Trophoblast cell (in vitro differentiated cells and primary cell): ENCODE results near the gene ZBTB48.

Source experiments
- DNase-seq, 2 donors: peaks; one replicate each; pipeline ENCODE4 v3.0.0-alpha.2; 2016
- H2AFZ ChIP-seq: 2 replicates; pipeline ENCODE4 v1.6.1; 2013; ENCODE audit warnings: low read length, moderate library complexity, mild to moderate bottlenecking; ENCODE audit not compliant: insufficient read depth, poor library complexity
- H2AK5ac ChIP-seq: 2 replicates; pipeline ENCODE4 v1.6.1; 2013; ENCODE audit warnings: mild to moderate bottlenecking, low read length
- H2BK120ac ChIP-seq: 2 replicates; pipeline ENCODE4 v1.6.1; 2013; ENCODE audit warnings: low read length, mild to moderate bottlenecking, moderate library complexity; ENCODE audit not compliant: insufficient read depth, poor library complexity
- H2BK12ac ChIP-seq: 2 replicates; pipeline ENCODE4 v1.6.1; 2013; ENCODE audit warnings: mild to moderate bottlenecking, low read length, moderate library complexity
- H2BK5ac ChIP-seq: 2 replicates; pipeline ENCODE4 v1.6.1; 2013; ENCODE audit warnings: low read length, low read depth, moderate library complexity, mild to moderate bottlenecking; ENCODE audit not compliant: poor library complexity
- H3K14ac ChIP-seq: 2 replicates; pipeline ENCODE4 v1.6.1; 2013; ENCODE audit warnings: mild to moderate bottlenecking, low read length
- H3K18ac ChIP-seq: 2 replicates; pipeline ENCODE4 v1.6.1; 2013; ENCODE audit warnings: mild to moderate bottlenecking, low read length
- H3K23ac ChIP-seq: 2 replicates; pipeline ENCODE4 v1.6.1; 2013; ENCODE audit warnings: low read length
- H3K27ac ChIP-seq: 2 replicates; pipeline ENCODE4 v1.5.1; 2013; ENCODE audit warnings: low read depth, mild to moderate bottlenecking, inconsistent platforms, low read length, moderate library complexity
- H3K27me3 ChIP-seq: 2 replicates; pipeline ENCODE4 v1.6.1; 2013; ENCODE audit warnings: inconsistent platforms, mild to moderate bottlenecking, low read length, moderate library complexity; ENCODE audit not compliant: insufficient read depth
- H3K36me3 ChIP-seq, 2 experiments: 1 replicate in 1 of 2; 2 replicates in 1 of 2; pipeline ENCODE4 v1.6.1; 2013; ENCODE audit warnings: low read length in 2 of 2, mild to moderate bottlenecking in 2 of 2, moderate library complexity in 1 of 2; ENCODE audit not compliant: insufficient read depth in 2 of 2, control insufficient read depth in 1 of 2
- H3K4ac ChIP-seq: 2 replicates; pipeline ENCODE4 v1.6.1; 2013; ENCODE audit warnings: low read depth, mild to moderate bottlenecking, low read length, moderate library complexity
- H3K4me1 ChIP-seq, 2 experiments: 1 replicate in 1 of 2; 2 replicates in 1 of 2; pipeline ENCODE4 v1.6.1; 2013; ENCODE audit warnings: low read length in 2 of 2, mild to moderate bottlenecking in 2 of 2, moderate library complexity in 1 of 2; ENCODE audit not compliant: insufficient read depth in 2 of 2, control insufficient read depth in 1 of 2
- H3K4me2 ChIP-seq: 2 replicates; pipeline ENCODE4 v1.6.1; 2013; ENCODE audit warnings: inconsistent platforms, mild to moderate bottlenecking, low read length, moderate library complexity
- H3K4me3 ChIP-seq: 2 replicates; pipeline ENCODE4 v1.5.1; 2013; ENCODE audit warnings: mild to moderate bottlenecking, low read depth, low read length, inconsistent platforms
- H3K79me1 ChIP-seq: one replicate; pipeline ENCODE4 v1.6.1; 2013; ENCODE audit warnings: low read length
- H3K79me2 ChIP-seq: 2 replicates; pipeline ENCODE4 v1.6.1; 2013; ENCODE audit warnings: low read length, mild to moderate bottlenecking; ENCODE audit not compliant: control insufficient read depth, insufficient read depth, poor library complexity
- H3K9ac ChIP-seq: 2 replicates; pipeline ENCODE4 v1.6.1; 2013; ENCODE audit warnings: mild to moderate bottlenecking, low read length
- H3K9me3 ChIP-seq: 2 replicates; pipeline ENCODE4 v1.6.1; 2013; ENCODE audit warnings: low read depth, mild to moderate bottlenecking, control low read depth, inconsistent platforms, low read length; ENCODE audit not compliant: insufficient read depth
- H4K12ac ChIP-seq: 2 replicates; pipeline ENCODE4 v1.6.1; 2013; ENCODE audit warnings: low read depth, mild to moderate bottlenecking, low read length, moderate library complexity
- H4K8ac ChIP-seq: 2 replicates; pipeline ENCODE4 v1.6.1; 2013; ENCODE audit warnings: low read depth, mild to moderate bottlenecking, low read length, moderate library complexity
- H4K91ac ChIP-seq: one replicate; pipeline ENCODE4 v1.6.1; 2013; ENCODE audit warnings: low read depth, mild to moderate bottlenecking, low read length, moderate library complexity
- WGBS: extraction: QIAGEN DNeasy Blood & Tissue Kit; methylation state at CpG from one replicate; pipeline ENCODE4 v1.1.7; 2013; ENCODE audit warnings: missing lambda C conversion rate; ENCODE audit not compliant: insufficient read length, insufficient coverage; ENCODE audit errors: extremely low coverage; 5-methylcytosine and 5-hydroxymethylcytosine counted together

ZBTB48 gene

DNA sequence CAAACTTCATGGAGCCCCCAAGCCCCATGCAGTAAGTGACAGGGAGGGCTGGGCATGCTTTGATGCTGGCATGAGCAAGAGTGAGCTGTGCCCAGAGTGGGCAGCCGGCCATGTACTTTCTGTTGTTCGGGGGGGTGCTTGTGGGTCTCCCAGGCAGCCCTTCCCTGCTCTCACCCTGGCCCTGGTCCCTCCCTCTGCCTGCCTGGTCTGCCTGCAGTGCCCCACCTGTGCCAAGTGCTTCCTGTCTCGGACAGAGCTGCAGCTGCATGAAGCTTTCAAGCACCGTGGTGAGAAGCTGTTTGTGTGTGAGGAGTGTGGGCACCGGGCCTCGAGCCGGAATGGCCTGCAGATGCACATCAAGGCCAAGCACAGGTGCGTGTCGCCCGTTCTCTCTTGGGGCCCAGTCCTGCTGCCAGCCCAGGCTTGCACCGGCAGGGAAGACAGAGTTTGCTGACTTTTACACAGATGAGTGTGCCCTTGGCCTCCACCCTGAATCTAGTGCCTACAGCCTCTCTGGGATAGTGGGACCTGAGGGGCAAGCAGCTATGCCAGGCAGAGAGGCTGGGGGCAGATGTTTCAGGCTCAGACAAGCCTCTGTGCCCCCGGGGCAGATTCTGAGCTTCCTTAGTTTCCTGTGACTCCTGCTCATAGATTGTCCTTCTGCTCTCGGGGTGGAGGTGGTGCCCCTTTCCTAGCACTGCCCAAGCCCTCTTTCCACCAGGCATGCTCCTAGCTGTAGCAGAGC is 7.6 kb downstream of the ZBTB48 start:
- H2BK5ac ChIP-seq, result no peak overlapping the region
- no CpG with 5 or more reads among the region's 13 CpGs for WGBS
- no peak overlapping the region for H4K12ac ChIP-seq
- H3K9ac ChIP-seq, result no peak overlapping the region
- no peak overlapping the region for H2BK12ac ChIP-seq
- no peak overlapping the region for H3K4ac ChIP-seq
- no peak overlapping the region for H3K14ac ChIP-seq
- H3K23ac ChIP-seq, result no peak overlapping the region
- H3K27ac ChIP-seq, result no peak overlapping the region
- H4K91ac ChIP-seq, result no peak overlapping the region
- H3K4me1 ChIP-seq, result no peaks in the 10 kb centered on the region
- H3K79me1 ChIP-seq, result no peaks in the 10 kb centered on the region
- peaks cover 49 to 52% of the 10 kb centered on the region in 2 experiments for H3K36me3 ChIP-seq
- no peak overlapping the region for H3K4me3 ChIP-seq
- no peaks in the 10 kb centered on the region for H3K79me2 ChIP-seq
- H4K8ac ChIP-seq, result no peak overlapping the region
- no peak overlapping the region for H2BK120ac ChIP-seq
- H2AK5ac ChIP-seq, result no peak overlapping the region
- H3K18ac ChIP-seq, result no peak overlapping the region
- DNase-seq, result no peak
- H3K27me3 ChIP-seq, result no peaks in the 10 kb centered on the region
- no peak overlapping the region for H3K4me2 ChIP-seq
- no peak overlapping the region for H2AFZ ChIP-seq
- no peaks in the 10 kb centered on the region for H3K9me3 ChIP-seq

DNA sequence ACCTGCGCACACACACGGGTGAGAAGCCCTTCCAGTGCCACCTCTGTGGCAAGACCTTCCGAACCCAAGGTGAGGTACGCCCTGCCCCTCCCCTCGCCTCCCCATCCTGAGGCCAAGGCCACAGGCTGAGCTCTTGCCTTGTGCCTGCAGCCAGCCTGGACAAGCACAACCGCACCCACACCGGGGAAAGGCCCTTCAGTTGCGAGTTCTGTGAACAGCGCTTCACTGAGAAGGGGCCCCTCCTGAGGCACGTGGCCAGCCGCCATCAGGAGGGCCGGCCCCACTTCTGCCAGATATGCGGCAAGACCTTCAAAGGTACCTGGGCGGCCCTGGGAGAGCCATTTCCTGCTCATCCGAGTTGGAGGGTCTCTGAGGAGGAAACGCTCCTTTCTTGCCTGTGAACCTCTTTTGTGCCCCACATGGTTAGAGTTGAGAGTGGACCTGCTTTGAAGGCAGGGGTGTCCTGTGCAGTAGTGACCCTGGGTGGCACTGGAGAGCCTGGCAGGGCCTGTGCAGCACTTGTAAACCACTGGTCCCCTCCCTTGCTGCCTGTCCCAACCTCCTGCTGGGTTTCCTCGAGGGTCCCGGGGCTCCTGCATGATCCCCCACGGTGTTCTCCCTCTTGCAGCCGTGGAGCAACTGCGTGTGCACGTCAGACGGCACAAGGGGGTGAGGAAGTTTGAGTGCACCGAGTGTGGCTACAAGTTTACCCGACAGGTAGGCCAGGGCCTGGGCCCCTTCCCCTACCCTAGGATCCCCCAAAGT is 8.5 kb downstream of the ZBTB48 start:
- H3K79me1 ChIP-seq, result no peaks in the 10 kb centered on the region
- H3K18ac ChIP-seq, result no peak overlapping the region
- DNase-seq, result no peak
- no peak overlapping the region for H3K27ac ChIP-seq
- H3K79me2 ChIP-seq, result no peaks in the 10 kb centered on the region
- H3K4me2 ChIP-seq, result no peak overlapping the region
- H3K4me1 ChIP-seq, result no peaks in the 10 kb centered on the region
- no peak overlapping the region for H3K14ac ChIP-seq
- no peaks in the 10 kb centered on the region for H3K27me3 ChIP-seq
- no peak overlapping the region for H2BK120ac ChIP-seq
- H4K12ac ChIP-seq, result no peak overlapping the region
- no peak overlapping the region for H4K8ac ChIP-seq
- H2AK5ac ChIP-seq, result no peak overlapping the region
- no CpG with 5 or more reads among the region's 25 CpGs for WGBS
- H3K9ac ChIP-seq, result no peak overlapping the region
- no peak overlapping the region for H3K4ac ChIP-seq
- peaks cover 57 to 60% of the 10 kb centered on the region in 2 experiments for H3K36me3 ChIP-seq
- H3K4me3 ChIP-seq, result no peak overlapping the region
- H3K23ac ChIP-seq, result no peak overlapping the region
- H2BK12ac ChIP-seq, result no peak overlapping the region
- no peak overlapping the region for H2AFZ ChIP-seq
- H2BK5ac ChIP-seq, result no peak overlapping the region
- H4K91ac ChIP-seq, result no peak overlapping the region
- no peaks in the 10 kb centered on the region for H3K9me3 ChIP-seq

DNA sequence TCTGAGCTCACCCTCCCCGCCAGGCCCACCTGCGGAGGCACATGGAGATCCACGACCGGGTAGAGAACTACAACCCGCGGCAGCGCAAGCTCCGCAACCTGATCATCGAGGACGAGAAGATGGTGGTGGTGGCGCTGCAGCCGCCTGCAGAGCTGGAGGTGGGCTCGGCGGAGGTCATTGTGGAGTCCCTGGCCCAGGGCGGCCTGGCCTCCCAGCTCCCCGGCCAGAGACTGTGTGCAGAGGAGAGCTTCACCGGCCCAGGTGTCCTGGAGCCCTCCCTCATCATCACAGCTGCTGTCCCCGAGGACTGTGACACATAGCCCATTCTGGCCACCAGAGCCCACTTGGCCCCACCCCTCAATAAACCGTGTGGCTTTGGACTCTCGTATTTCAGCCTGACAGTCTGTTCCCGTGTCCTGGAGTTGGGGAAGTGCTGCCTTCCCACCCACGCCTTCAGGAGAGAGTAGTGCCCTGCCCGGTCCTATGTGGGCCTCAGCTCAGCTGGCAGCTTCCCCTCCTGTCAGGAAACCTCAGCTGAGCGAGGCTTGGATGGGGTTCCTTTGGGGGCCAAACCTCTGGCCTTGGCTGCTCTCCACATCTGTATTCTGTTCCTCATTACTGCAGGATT is 9.2 kb downstream of the ZBTB48 start:
- H2BK5ac ChIP-seq, result no peak overlapping the region
- no peaks in the 10 kb centered on the region for H3K27me3 ChIP-seq
- no peaks in the 10 kb centered on the region for H3K79me1 ChIP-seq
- H2AK5ac ChIP-seq, result no peak overlapping the region
- H2BK12ac ChIP-seq, result no peak overlapping the region
- DNase-seq, result no peak
- peaks cover 64 to 67% of the 10 kb centered on the region in 2 experiments for H3K36me3 ChIP-seq
- no peak overlapping the region for H4K91ac ChIP-seq
- no peak overlapping the region for H4K8ac ChIP-seq
- H3K9me3 ChIP-seq, result no peaks in the 10 kb centered on the region
- no peak overlapping the region for H3K4ac ChIP-seq
- H3K14ac ChIP-seq, result no peak overlapping the region
- WGBS, result no CpG with 5 or more reads among the region's 24 CpGs
- no peak overlapping the region for H2BK120ac ChIP-seq
- no peak overlapping the region for H3K4me2 ChIP-seq
- H3K4me1 ChIP-seq, result no peaks in the 10 kb centered on the region
- no peaks in the 10 kb centered on the region for H3K79me2 ChIP-seq
- no peak overlapping the region for H4K12ac ChIP-seq
- H3K9ac ChIP-seq, result no peak overlapping the region
- no peak overlapping the region for H2AFZ ChIP-seq
- no peak overlapping the region for H3K18ac ChIP-seq
- no peak overlapping the region for H3K27ac ChIP-seq
- H3K23ac ChIP-seq, result no peak overlapping the region
- H3K4me3 ChIP-seq, result no peak overlapping the region

DNA sequence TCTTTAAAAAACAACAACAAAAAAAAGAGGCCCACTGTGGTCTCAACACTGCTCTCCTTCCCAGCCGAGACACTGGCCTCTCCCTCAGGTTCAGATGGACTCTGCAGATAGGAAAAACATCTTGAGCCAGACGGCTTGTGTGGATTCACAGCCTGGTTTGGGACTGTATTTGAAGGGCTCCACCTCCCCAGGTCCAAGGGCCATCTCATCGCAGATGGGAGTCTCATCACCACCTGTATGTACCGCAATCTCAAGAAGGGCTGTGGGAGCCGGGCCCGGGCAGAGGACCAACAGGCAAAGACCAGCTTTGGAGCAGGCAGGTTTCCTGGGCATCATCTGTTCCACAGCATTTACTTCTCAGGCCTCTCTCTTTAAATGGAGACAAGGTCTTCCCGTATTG is 10.3 kb downstream of the ZBTB48 start:
- H3K9me3 ChIP-seq, result no peaks in the 10 kb centered on the region
- no peak overlapping the region for H3K27ac ChIP-seq
- no peak overlapping the region for H2AK5ac ChIP-seq
- no peak overlapping the region for H4K12ac ChIP-seq
- no peak overlapping the region for H2BK120ac ChIP-seq
- H3K36me3 ChIP-seq, result peaks cover 72 to 73% of the 10 kb centered on the region in 2 experiments
- no CpG with 5 or more reads among the region's 7 CpGs for WGBS
- no peak overlapping the region for H2AFZ ChIP-seq
- no peaks in the 10 kb centered on the region for H3K79me1 ChIP-seq
- no peak overlapping the region for H3K14ac ChIP-seq
- no peak overlapping the region for H3K4me2 ChIP-seq
- no peak overlapping the region for H2BK12ac ChIP-seq
- no peak overlapping the region for H3K4me3 ChIP-seq
- H3K4me1 ChIP-seq, result no peaks in the 10 kb centered on the region
- H2BK5ac ChIP-seq, result no peak overlapping the region
- H3K18ac ChIP-seq, result no peak overlapping the region
- H3K23ac ChIP-seq, result no peak overlapping the region
- H4K91ac ChIP-seq, result no peak overlapping the region
- H3K79me2 ChIP-seq, result no peaks in the 10 kb centered on the region
- no peaks in the 10 kb centered on the region for H3K27me3 ChIP-seq
- no peak overlapping the region for H3K4ac ChIP-seq
- no peak overlapping the region for H3K9ac ChIP-seq
- DNase-seq, result no peak
- H4K8ac ChIP-seq, result no peak overlapping the region
